Transverse colon (tissue), 4 donors: ENCODE measurements around the gene PGP.

ENCODE experiments used
- POLR2A ChIP-seq: fragments of 450-650 bp; IDR thresholded peaks from one replicate; pipeline ENCODE4 v1.6.1; 2016; ENCODE audit warnings: antibody characterized with exemption, mild to moderate bottlenecking, moderate library complexity
- POLR2AphosphoS5 ChIP-seq, 3 donors: sonication (generic); formaldehyde crosslinking; IDR thresholded peaks; one replicate each; pipeline ENCODE4 v1.6.1; 2016; ENCODE audit warnings: antibody characterized with exemption in 3 of 3
- TF ChIP-seq, protein P1 (sequence below), 5 experiments: fragments of 200-600 bp in 3 of 5; fragments of 450-650 bp in 2 of 5; sonication (generic) in 3 of 5; IDR thresholded peaks; 1 replicate in 2 of 5; 2 replicates in 3 of 5; pipeline ENCODE4 v1.5.1; 2016 to 2017; ENCODE audit warnings: antibody characterized with exemption in 5 of 5, inconsistent platforms in 3 of 5, mild to moderate bottlenecking in 2 of 5, moderate library complexity in 1 of 5

DNA sequence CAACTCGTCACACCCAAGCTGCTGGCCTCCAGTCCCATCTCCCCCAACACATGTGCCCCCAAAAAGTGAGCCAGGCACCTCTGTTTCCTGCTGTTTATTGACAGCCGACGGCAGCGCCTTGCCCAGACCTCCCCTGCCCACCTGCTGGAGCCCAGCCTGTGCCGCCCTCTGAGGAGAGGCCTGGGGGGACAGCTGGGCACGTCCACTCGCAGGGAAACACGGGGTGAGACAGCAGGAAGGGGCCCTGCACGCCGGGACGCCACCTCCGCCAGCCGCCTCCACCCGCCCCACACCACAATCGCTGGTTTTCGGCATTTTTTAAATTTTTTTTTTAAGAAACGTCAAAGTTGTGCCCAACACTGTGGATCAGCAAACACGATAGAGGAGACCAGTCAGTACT, 37.5 kb downstream of the PGP start:
- TF ChIP-seq, protein P1, sequence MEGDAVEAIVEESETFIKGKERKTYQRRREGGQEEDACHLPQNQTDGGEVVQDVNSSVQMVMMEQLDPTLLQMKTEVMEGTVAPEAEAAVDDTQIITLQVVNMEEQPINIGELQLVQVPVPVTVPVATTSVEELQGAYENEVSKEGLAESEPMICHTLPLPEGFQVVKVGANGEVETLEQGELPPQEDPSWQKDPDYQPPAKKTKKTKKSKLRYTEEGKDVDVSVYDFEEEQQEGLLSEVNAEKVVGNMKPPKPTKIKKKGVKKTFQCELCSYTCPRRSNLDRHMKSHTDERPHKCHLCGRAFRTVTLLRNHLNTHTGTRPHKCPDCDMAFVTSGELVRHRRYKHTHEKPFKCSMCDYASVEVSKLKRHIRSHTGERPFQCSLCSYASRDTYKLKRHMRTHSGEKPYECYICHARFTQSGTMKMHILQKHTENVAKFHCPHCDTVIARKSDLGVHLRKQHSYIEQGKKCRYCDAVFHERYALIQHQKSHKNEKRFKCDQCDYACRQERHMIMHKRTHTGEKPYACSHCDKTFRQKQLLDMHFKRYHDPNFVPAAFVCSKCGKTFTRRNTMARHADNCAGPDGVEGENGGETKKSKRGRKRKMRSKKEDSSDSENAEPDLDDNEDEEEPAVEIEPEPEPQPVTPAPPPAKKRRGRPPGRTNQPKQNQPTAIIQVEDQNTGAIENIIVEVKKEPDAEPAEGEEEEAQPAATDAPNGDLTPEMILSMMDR (IDR thresholded peaks at IDR 0.05) = no peak
- no peak for TF ChIP-seq POLR2A
- TF ChIP-seq POLR2AphosphoS5 (IDR thresholded peaks at IDR 0.05) = no peak
